ENCODE data around the gene SP2.
"Not testable (repeated sequence)": the region's sequence is repeated elsewhere in the genome, so short reads cannot be mapped to it uniquely, and the experiment has no call there.

The SP2 gene

GRCh38 chr17:47929218-47930000, 33.4 kb downstream of the SP2 start:
- Histone ChIP-seq H3K4me1 (no peaks in the 10 kb centered on the region), H3K9me3 (no peaks in the 10 kb centered on the region), H3K36me3 (peaks cover 13% of the 10 kb centered on the region), H3K4me3 (ENCODE audit: low read depth, low read length) (no peak overlapping the region), H3K27me3 (no peaks in the 10 kb centered on the region)
- TF ChIP-seq, protein P1, sequence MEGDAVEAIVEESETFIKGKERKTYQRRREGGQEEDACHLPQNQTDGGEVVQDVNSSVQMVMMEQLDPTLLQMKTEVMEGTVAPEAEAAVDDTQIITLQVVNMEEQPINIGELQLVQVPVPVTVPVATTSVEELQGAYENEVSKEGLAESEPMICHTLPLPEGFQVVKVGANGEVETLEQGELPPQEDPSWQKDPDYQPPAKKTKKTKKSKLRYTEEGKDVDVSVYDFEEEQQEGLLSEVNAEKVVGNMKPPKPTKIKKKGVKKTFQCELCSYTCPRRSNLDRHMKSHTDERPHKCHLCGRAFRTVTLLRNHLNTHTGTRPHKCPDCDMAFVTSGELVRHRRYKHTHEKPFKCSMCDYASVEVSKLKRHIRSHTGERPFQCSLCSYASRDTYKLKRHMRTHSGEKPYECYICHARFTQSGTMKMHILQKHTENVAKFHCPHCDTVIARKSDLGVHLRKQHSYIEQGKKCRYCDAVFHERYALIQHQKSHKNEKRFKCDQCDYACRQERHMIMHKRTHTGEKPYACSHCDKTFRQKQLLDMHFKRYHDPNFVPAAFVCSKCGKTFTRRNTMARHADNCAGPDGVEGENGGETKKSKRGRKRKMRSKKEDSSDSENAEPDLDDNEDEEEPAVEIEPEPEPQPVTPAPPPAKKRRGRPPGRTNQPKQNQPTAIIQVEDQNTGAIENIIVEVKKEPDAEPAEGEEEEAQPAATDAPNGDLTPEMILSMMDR (IDR thresholded peaks at IDR 0.05; ENCODE audit: low read depth, low read length) = no peak
- no peak for DNase-seq

DNA sequence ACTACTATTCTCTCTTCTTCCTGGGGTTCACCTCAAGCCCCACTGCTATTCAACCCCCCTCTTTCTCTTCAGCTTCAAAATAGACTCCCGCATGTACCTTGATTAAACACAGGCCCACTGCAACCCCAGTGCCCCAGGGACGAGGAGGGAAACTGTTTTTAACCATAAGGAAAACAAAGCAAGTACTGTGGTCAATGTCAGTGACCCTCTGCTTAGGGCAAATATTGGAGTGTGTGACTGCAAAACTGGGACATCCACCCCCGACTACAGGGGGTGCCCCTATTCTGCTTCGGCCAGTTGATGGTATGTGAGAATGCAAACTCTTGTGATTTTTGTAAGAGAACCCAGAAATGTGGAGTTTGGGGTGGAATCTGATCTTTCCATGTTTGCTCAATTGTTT, 35.8 kb downstream of the SP2 start:
- Histone ChIP-seq H3K27me3 (no peaks in the 10 kb centered on the region), H3K9me3 (no peaks in the 10 kb centered on the region)
- DNase-seq = no peak

GRCh38 chr17:47934856-47935255, 38.8 kb downstream of the SP2 start:
- TF ChIP-seq, protein P1 (IDR thresholded peaks at IDR 0.05; ENCODE audit: low read depth, low read length) = no peak
- Histone ChIP-seq H3K4me1 (no peaks in the 10 kb centered on the region), H3K9me3 (no peaks in the 10 kb centered on the region), H3K36me3 (no peaks in the 10 kb centered on the region; the same call in 1 of the 2 replicates), H3K27me3 (no peaks in the 10 kb centered on the region), H3K4me3 (ENCODE audit: low read depth, low read length) (no peak overlapping the region)
- no peak for DNase-seq

More for the DNA sequence above, 35.8 kb downstream of the SP2 start:
- H3K4me1 ChIP-seq = no peaks in the 10 kb centered on the region
- H3K36me3 ChIP-seq = no peaks in the 10 kb centered on the region; the same call in none of the 2 replicates
- H3K4me3 ChIP-seq (ENCODE audit: low read depth, low read length) = no peak overlapping the region
- TF ChIP-seq, protein P1 (IDR thresholded peaks at IDR 0.05; ENCODE audit: low read depth, low read length) = no peak

GRCh38 chr17:47935468-47935867, 39.4 kb downstream of the SP2 start:
- not testable (repeated sequence) for H3K4me1 ChIP-seq; H3K27me3 ChIP-seq; H3K4me3 ChIP-seq (ENCODE audit: low read depth, low read length); H3K9me3 ChIP-seq; DNase-seq; H3K36me3 ChIP-seq

DNA sequence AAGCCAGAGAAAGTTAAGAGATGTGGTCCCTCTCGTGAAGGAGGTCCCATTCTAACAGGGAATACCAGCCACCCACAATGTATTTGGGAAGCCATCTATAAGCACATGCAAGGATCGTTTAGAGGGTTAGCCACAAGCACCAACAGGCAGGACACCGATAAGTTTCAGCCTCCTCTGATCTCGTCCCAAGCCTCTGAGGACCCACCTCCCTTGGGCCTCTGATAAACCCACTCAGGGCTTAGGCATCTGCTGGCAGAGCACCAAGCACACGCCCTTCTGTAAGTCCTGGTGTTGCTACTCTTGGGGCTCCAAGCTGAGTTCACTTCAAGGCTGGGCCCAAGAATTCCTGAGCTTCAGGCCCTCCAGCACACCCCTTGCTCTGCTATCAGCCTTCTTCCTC, 39.9 kb downstream of the SP2 start:
- H3K27me3 ChIP-seq = no peaks in the 10 kb centered on the region
- DNase-seq = no peak
- no peaks in the 10 kb centered on the region for H3K4me1 ChIP-seq
- H3K9me3 ChIP-seq = 0 out of 2 replicates have a peak, but pooled peaks cover 3% of the 10 kb centered on the region
- H3K4me3 ChIP-seq (ENCODE audit: low read depth, low read length) = no peak overlapping the region
- TF ChIP-seq, protein P1 (IDR thresholded peaks at IDR 0.05; ENCODE audit: low read depth, low read length) = no peak
- H3K36me3 ChIP-seq = no peaks in the 10 kb centered on the region

DNA sequence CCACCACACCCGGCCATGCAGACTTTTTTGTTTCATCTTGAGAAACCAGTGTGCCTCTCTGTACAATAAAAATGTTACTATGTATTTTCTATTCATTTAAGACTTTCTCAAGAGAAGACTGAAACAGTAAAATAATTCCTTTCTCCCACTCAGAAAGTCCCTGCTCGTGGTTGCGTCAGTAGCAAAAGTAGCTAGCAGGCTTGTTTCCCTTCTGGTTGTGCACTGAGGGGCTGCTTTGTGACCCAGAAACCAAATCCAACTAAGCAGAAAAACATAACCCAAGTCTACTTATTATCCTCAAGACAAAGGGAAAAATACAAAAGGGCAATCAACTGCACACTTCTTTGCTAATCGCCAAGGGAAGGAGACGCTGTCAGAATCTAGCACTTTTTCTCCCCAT, 41.9 kb downstream of the SP2 start:
- H3K9me3 ChIP-seq = 0 out of 2 replicates have a peak, but pooled peaks cover 4% of the 10 kb centered on the region
- TF ChIP-seq, protein P1 (IDR thresholded peaks at IDR 0.05; ENCODE audit: low read depth, low read length) = no peak
- DNase-seq = no peak
- no peaks in the 10 kb centered on the region for H3K27me3 ChIP-seq
- no peaks in the 10 kb centered on the region for H3K36me3 ChIP-seq
- H3K4me3 ChIP-seq (ENCODE audit: low read depth, low read length) = no peak overlapping the region
- H3K4me1 ChIP-seq = no peaks in the 10 kb centered on the region
